A549 (cell line): Measurements from ENCODE around the gene RAP2A. TPM values are rescaled to one million over a fixed set of nuclear protein-coding genes. Genes with fewer than 3 reads are reported as not detected.

Experiments used
- ATAC-seq, 2 experiments: fragments of 200-7000 bp in 1 of 2; fragments of >200 bp in 1 of 2; cut with Nextera tagmentation in 1 of 2; cut with Tn5 transposase in 1 of 2; 3 replicates each; pipeline versions ENCODE4 v1.8.0 to v1.9.1; 2018 to 2020; ENCODE audit warnings: mild to moderate bottlenecking in 1 of 2, moderate library complexity in 1 of 2
- CTCF ChIA-PET: fragments of 300-600 bp; sonication (Branson Sonifier 250); formaldehyde crosslinking; extraction: SDS; loops from one replicate; lab custom pipeline; 2021; ENCODE audit warnings: antibody characterized with exemption, inconsistent platforms; lab: Yijun Ruan, JAX
- POLR2A ChIA-PET: fragments of 350-600 bp; formaldehyde crosslinking; extraction: SDS; loops from one replicate; lab custom pipeline; 2021; ENCODE audit warnings: antibody characterized with exemption, inconsistent platforms; lab: Yijun Ruan, JAX
- DNase-seq, 2 experiments: peaks; one replicate each; pipeline versions ENCODE4 v3.0.0 to v3.0.0-alpha.2; 2011 to 2016; ENCODE audit warnings: low read depth in 1 of 2, low spot score in 1 of 2
- FAIRE-seq: peaks from 2 replicates; lab custom pipeline; 2011; peaks lifted over from hg19 to GRCh38; lab: Jason Lieb, UNC
- H3K27ac ChIP-seq, 2 experiments: fragments of >200 bp; sonication (Bioruptor Twin); formaldehyde crosslinking; 3 replicates each; pipeline ENCODE4 v1.5.1; 2016 to 2017
- H3K4me1 ChIP-seq: fragments of >200 bp; sonication (Bioruptor Twin); formaldehyde crosslinking; 3 replicates; pipeline ENCODE4 v1.6.1; 2016
- H3K4me2 ChIP-seq: fragments of >200 bp; sonication (Bioruptor Twin); formaldehyde crosslinking; 3 replicates; pipeline ENCODE4 v1.6.1; 2016
- H3K4me3 ChIP-seq: fragments of >200 bp; sonication (Bioruptor Twin); formaldehyde crosslinking; 3 replicates; pipeline ENCODE4 v1.5.1; 2016
- H3K9me3 ChIP-seq: fragments of >200 bp; sonication (Bioruptor Twin); formaldehyde crosslinking; 3 replicates; pipeline ENCODE4 v1.6.1; 2016
- EHF ChIP-seq: fragments of 250-450 bp; sonication (Bioruptor Pico); IDR thresholded peaks from 2 replicates; pipeline ENCODE4 v1.5.0; 2020; ENCODE audit warnings: mild to moderate bottlenecking
- ESRRA ChIP-seq: fragments of 150-350 bp; IDR thresholded peaks from 2 replicates; pipeline ENCODE4 v1.6.1; 2014; ENCODE audit warnings: mild to moderate bottlenecking, low read length, borderline replicate concordance
- FOSB ChIP-seq: fragments of 250-450 bp; sonication (Bioruptor Pico); IDR thresholded peaks from 2 replicates; pipeline ENCODE4 v1.5.0; 2020; ENCODE audit warnings: mild to moderate bottlenecking, moderate library complexity
- HOXB13 ChIP-seq: fragments of 250-450 bp; sonication (Bioruptor Pico); IDR thresholded peaks from 2 replicates; pipeline ENCODE4 v1.5.0; 2020; ENCODE audit warnings: low read depth, mild to moderate bottlenecking, moderate library complexity
- JUN ChIP-seq, 2 experiments: fragments of >200 bp; sonication (Bioruptor Twin); formaldehyde crosslinking; IDR thresholded peaks; 2 replicates in 1 of 2; 3 replicates in 1 of 2; pipeline ENCODE4 v1.6.1; 2016 to 2017
- KDM1A ChIP-seq: fragments of 200-600 bp; sonication (generic); IDR thresholded peaks from 2 replicates; pipeline ENCODE4 v1.6.1; 2016; ENCODE audit warnings: low read depth, mild to moderate bottlenecking
- MYC ChIP-seq: IDR thresholded peaks from 2 replicates; pipeline ENCODE4 v1.6.1; 2012; ENCODE audit warnings: mild to moderate bottlenecking, inconsistent platforms, low read length, improper control_type of control experiment, borderline replicate concordance
- NPAS2 ChIP-seq: fragments of 250-450 bp; sonication (Bioruptor Pico); IDR thresholded peaks from 2 replicates; pipeline ENCODE4 v1.8.0; 2022; ENCODE audit warnings: mild to moderate bottlenecking, moderate library complexity, borderline replicate concordance
- PHF8 ChIP-seq: fragments of 200-600 bp; sonication (generic); IDR thresholded peaks from 2 replicates; pipeline ENCODE4 v1.6.1; 2016; ENCODE audit warnings: low read depth, mild to moderate bottlenecking, antibody characterized with exemption, moderate library complexity, borderline replicate concordance
- POLR2A ChIP-seq: IDR thresholded peaks from 2 replicates; pipeline ENCODE4 v1.6.1; 2012; ENCODE audit warnings: mild to moderate bottlenecking, low read length
- RAD21 ChIP-seq, 2 experiments: fragments of >200 bp in 1 of 2; sonication (Bioruptor Twin) in 1 of 2; formaldehyde crosslinking in 1 of 2; IDR thresholded peaks in 1 of 2; conservative IDR thresholded peaks in 1 of 2; 2 replicates in 1 of 2; 3 replicates in 1 of 2; pipeline ENCODE4 v1.6.1; 2012 to 2018; ENCODE audit warnings: inconsistent platforms in 1 of 2
- RCOR1 ChIP-seq: fragments of 150-350 bp; IDR thresholded peaks from 2 replicates; pipeline ENCODE4 v1.6.1; 2014; ENCODE audit warnings: antibody characterized with exemption, low read length, low read depth
- RFX5 ChIP-seq: fragments of 450-650 bp; IDR thresholded peaks from 2 replicates; pipeline ENCODE4 v1.7.1; 2014; ENCODE audit warnings: antibody characterized with exemption, mild to moderate bottlenecking, moderate library complexity
- RNF2 ChIP-seq: fragments of 200-600 bp; sonication (generic); IDR thresholded peaks from 2 replicates; pipeline ENCODE4 v1.6.1; 2016; ENCODE audit warnings: low read depth, mild to moderate bottlenecking, antibody characterized with exemption, moderate library complexity, borderline replicate concordance
- TFCP2L1 ChIP-seq: fragments of 250-450 bp; sonication (Bioruptor Pico); IDR thresholded peaks from 2 replicates; pipeline ENCODE4 v1.5.0; 2021; ENCODE audit warnings: mild to moderate bottlenecking
- ZC3H11A ChIP-seq: fragments of 450-650 bp; IDR thresholded peaks from 2 replicates; pipeline ENCODE4 v1.6.1; 2014; ENCODE audit warnings: antibody characterized with exemption, mild to moderate bottlenecking
- WGBS: methylation state at CpG from one replicate; pipeline ENCODE4 v1.1.6; 2017; ENCODE audit errors: missing lambda C conversion rate; 5-methylcytosine and 5-hydroxymethylcytosine counted together
- polyA plus RNA-seq, 4 experiments: library from polyadenylated mRNA; depleted of rRNA in 3 of 4; stranded (reverse); fragments of >200 nt; fragmentation: RNase III in 1 of 4; extraction: RNeasy Plus Mini Kit Qiagen cat#74134 plus additional on column Dnase treatment in 1 of 4; gene quantifications; 2 replicates in 3 of 4; 3 replicates in 1 of 4; pipeline ENCODE4 v1.2.3, GENCODE V29; 2011 to 2017
- TF ChIP-seq, protein P1 (sequence below): fragments of 150-350 bp; IDR thresholded peaks from 2 replicates; pipeline ENCODE4 v1.6.1; 2014; ENCODE audit warnings: low read depth, mild to moderate bottlenecking, low read length
- TF ChIP-seq, protein P2 (sequence below): IDR thresholded peaks from 2 replicates; pipeline ENCODE4 v1.6.1; 2012
- TF ChIP-seq, protein P3 (sequence below): fragments of >200 bp; sonication (Bioruptor Twin); formaldehyde crosslinking; IDR thresholded peaks from 2 replicates; pipeline ENCODE4 v1.6.1; 2016
- TF ChIP-seq, protein P4 (sequence below): IDR thresholded peaks from 2 replicates; pipeline ENCODE4 v1.6.1; 2012; ENCODE audit warnings: low read depth, borderline replicate concordance
- TF ChIP-seq, protein P5 (sequence below): IDR thresholded peaks from 2 replicates; pipeline ENCODE4 v1.6.1; 2012
- TF ChIP-seq, protein P6 (sequence below): fragments of 450-650 bp; IDR thresholded peaks from 2 replicates; pipeline ENCODE4 v1.6.1; 2014; ENCODE audit warnings: antibody characterized with exemption

Gene RAP2A
- polyA plus RNA-seq, 2 of the 4 experiments (the other 2 are of a cell fraction), result 8.7 to 10.9 TPM

DNA sequence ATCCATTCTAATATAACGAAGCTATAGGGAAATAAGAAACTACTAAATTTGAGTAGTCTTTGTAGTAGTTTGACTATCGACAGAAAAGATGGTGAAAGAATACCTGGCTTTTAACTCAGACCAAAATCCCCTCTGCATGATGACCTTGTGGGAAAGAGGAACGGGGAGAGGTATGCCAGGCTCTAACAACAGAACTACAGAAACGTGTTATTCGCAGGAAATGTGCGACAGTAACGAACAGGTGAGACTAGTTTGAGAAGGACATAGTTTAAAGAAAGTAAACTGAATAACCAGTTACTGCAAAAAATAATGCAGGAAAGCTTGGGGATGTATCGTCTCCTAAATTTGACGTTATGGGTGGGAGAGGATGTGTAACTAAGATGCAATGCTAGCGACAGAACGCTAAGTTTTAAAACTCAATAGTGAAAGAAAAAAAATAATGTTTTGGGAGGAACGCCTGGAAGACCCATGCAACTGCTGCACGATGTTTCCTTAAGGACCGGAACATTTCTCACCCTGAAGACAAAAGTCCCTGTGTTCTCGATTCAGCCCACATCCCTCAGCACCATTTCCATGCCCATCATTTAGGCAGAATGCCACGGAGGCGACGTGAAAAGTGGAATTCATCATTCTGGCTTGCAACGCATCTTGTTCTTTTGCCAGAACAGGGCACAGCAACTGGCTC is 1.6 kb upstream of the RAP2A start (continued):
- TF ChIP-seq RCOR1, result no peak
- TF ChIP-seq PHF8, result peak; percentile 54; the same call in 1 of the 2 replicates
- no peak for TF ChIP-seq ZC3H11A
- TF ChIP-seq MYC, result no peak
- TF ChIP-seq ESRRA, result no peak
- no peak for TF ChIP-seq FOSB (CRISPR knock-in tag)
- TF ChIP-seq, protein P1, sequence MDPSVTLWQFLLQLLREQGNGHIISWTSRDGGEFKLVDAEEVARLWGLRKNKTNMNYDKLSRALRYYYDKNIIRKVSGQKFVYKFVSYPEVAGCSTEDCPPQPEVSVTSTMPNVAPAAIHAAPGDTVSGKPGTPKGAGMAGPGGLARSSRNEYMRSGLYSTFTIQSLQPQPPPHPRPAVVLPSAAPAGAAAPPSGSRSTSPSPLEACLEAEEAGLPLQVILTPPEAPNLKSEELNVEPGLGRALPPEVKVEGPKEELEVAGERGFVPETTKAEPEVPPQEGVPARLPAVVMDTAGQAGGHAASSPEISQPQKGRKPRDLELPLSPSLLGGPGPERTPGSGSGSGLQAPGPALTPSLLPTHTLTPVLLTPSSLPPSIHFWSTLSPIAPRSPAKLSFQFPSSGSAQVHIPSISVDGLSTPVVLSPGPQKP, result no peak
- TF ChIP-seq, protein P2, sequence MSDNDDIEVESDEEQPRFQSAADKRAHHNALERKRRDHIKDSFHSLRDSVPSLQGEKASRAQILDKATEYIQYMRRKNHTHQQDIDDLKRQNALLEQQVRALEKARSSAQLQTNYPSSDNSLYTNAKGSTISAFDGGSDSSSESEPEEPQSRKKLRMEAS, result no peak; the same call in 1 of the 2 replicates
- no peak for TF ChIP-seq TFCP2L1 (CRISPR knock-in tag)

DNA sequence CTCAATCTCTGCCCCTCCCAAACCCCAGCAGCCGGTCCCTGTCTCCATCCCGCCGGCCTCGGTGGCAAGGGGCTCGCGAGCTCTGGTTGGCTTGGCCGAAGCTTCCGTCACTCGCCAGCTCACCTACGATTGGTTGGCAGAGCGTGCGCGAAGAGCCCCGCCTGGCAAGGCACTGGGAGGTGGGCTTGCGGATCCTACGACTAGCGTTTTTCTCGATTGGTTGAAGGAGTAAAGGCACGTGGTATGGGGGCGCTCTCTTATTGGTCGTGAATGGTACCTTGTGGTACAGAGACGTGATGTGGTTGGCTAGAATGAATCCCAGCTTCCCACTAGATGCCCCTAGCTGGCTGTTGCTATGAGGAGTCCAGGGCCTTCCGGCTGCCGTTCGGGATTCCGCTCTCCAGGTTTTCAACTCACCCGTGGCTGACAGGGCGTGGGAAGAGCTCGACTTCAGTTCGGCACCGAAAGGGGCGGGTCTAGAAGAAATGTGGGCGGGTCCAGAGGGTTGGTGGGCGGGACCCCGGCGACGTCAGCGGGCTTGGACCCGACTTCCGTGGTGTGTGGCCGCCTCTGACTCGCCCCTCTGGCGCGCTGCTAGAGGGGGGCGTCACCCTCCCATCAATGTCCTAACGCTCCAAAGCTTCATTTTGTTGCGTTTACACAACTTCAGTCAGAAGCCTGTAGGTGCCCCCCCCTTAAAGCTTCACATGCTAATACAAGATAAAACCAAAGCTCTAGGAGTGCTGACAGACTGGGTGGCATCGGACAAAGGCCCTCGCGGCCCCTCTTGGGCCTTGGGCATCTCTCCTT is 847 bp upstream of the RAP2A start:
- FAIRE-seq, result no peak
- TF ChIP-seq RAD21 (conservative IDR thresholded peaks at IDR 0.05 in 1 of 2, IDR thresholded peaks at IDR 0.05 in 1 of 2) (no peak), PHF8 (peak; percentile 71), RNF2 (no peak), NPAS2 (CRISPR knock-in tag) (no peak), JUN (IDR thresholded peaks at IDR 0.05) (no peak; a peak in 2 of 5 replicates), HOXB13 (CRISPR knock-in tag) (no peak), EHF (CRISPR knock-in tag) (no peak), ZC3H11A (no peak), RFX5 (peak; percentile 99), KDM1A (no peak), POLR2A (peak; percentile 17; the same call in 1 of the 2 replicates), MYC (0 out of 2 replicates have a peak, but pooled peaks have one; percentile 48)
- TF ChIP-seq, protein P3, sequence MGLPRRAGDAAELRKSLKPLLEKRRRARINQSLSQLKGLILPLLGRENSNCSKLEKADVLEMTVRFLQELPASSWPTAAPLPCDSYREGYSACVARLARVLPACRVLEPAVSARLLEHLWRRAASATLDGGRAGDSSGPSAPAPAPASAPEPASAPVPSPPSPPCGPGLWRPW, result no peak
- TF ChIP-seq, protein P4, sequence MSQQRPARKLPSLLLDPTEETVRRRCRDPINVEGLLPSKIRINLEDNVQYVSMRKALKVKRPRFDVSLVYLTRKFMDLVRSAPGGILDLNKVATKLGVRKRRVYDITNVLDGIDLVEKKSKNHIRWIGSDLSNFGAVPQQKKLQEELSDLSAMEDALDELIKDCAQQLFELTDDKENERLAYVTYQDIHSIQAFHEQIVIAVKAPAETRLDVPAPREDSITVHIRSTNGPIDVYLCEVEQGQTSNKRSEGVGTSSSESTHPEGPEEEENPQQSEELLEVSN, result peak; percentile 39; the same call in 1 of the 2 replicates
- TF ChIP-seq, protein P5, sequence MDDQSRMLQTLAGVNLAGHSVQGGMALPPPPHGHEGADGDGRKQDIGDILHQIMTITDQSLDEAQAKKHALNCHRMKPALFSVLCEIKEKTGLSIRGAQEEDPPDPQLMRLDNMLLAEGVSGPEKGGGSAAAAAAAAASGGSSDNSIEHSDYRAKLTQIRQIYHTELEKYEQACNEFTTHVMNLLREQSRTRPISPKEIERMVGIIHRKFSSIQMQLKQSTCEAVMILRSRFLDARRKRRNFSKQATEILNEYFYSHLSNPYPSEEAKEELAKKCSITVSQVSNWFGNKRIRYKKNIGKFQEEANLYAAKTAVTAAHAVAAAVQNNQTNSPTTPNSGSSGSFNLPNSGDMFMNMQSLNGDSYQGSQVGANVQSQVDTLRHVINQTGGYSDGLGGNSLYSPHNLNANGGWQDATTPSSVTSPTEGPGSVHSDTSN, result no peak
- TF ChIP-seq, protein P6, sequence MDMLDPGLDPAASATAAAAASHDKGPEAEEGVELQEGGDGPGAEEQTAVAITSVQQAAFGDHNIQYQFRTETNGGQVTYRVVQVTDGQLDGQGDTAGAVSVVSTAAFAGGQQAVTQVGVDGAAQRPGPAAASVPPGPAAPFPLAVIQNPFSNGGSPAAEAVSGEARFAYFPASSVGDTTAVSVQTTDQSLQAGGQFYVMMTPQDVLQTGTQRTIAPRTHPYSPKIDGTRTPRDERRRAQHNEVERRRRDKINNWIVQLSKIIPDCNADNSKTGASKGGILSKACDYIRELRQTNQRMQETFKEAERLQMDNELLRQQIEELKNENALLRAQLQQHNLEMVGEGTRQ, result peak; percentile 96
- TF ChIP-seq, protein P2, result peak; percentile 41
- H3K4me1 ChIP-seq, result peaks cover 18% of the 10 kb centered on the region; the same call in 1 of the 3 replicates
- ChIA-PET POLR2A (interaction anchor here (0.6 to 1.7 kb wide), 10 partner anchors 10 to 367 kb away, joined by 3 to 5 read pairs (median 4); no protein-coding TSS in a partner anchor), CTCF (interaction anchor here (1.1 kb wide), 1 partner anchor 35 kb away, joined by 4 read pairs; no protein-coding TSS in a partner anchor)
- peak overlapping the region; percentile 87 for H3K4me2 ChIP-seq
- 1% methylated on average over 31 of the region's 50 CpGs for WGBS
- peak; percentile 92 to 96 for ATAC-seq
- H3K9me3 ChIP-seq, result no peaks in the 10 kb centered on the region
- peak; percentile 76 to 99 for DNase-seq
- peak overlapping the region; percentile 93 to 98 for H3K27ac ChIP-seq
- peak overlapping the region; percentile 89 for H3K4me3 ChIP-seq
